ENCODE results near the gene TSEN54.

- TF ChIP-seq, protein P1, sequence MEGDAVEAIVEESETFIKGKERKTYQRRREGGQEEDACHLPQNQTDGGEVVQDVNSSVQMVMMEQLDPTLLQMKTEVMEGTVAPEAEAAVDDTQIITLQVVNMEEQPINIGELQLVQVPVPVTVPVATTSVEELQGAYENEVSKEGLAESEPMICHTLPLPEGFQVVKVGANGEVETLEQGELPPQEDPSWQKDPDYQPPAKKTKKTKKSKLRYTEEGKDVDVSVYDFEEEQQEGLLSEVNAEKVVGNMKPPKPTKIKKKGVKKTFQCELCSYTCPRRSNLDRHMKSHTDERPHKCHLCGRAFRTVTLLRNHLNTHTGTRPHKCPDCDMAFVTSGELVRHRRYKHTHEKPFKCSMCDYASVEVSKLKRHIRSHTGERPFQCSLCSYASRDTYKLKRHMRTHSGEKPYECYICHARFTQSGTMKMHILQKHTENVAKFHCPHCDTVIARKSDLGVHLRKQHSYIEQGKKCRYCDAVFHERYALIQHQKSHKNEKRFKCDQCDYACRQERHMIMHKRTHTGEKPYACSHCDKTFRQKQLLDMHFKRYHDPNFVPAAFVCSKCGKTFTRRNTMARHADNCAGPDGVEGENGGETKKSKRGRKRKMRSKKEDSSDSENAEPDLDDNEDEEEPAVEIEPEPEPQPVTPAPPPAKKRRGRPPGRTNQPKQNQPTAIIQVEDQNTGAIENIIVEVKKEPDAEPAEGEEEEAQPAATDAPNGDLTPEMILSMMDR (IDR thresholded peaks at IDR 0.05), result no peak
- TF ChIP-seq ZFX (IDR thresholded peaks at IDR 0.05; ENCODE audit: borderline replicate concordance), result no peak
Observed at GRCh38 chr17:75493476-75494129, 22.7 kb upstream of the TSEN54 start.

Data from 22Rv1 (cell line).